Activated naive CD8-positive, alpha-beta T cell treated with anti-CD3 and anti-CD28 coated beads, Interleukin-2, amount 50 U/mL, for 24 hours (primary cell): ENCODE results near the gene LDLRAD4.
A peak's percentile ranks its signal among the peaks of the same experiment; 100 is the strongest.

Experiments
- ATAC-seq: fragments of 150-1000 bp; cut with Tn5 transposase; one replicate; pipeline ENCODE4 v1.10.0; 2021
- DNase-seq: peaks from one replicate; pipeline ENCODE4 v3.0.0; 2021
- H3K27ac Mint-ChIP-seq: one replicate; pipeline ENCODE4 v1.8.0; 2021; ENCODE audit warnings: mild to moderate bottlenecking, mixed read lengths
- H3K27me3 Mint-ChIP-seq: one replicate; pipeline ENCODE4 v1.8.0; 2021; ENCODE audit warnings: mixed read lengths
- H3K36me3 Mint-ChIP-seq: one replicate; pipeline ENCODE4 v1.8.0; 2021; ENCODE audit warnings: low read depth, mixed read lengths
- H3K4me1 Mint-ChIP-seq: one replicate; pipeline ENCODE4 v1.8.0; 2021; ENCODE audit warnings: mixed read lengths
- H3K4me3 Mint-ChIP-seq: one replicate; pipeline ENCODE4 v1.8.0; 2021; ENCODE audit warnings: mild to moderate bottlenecking, moderate library complexity, mixed read lengths
- H3K9me3 Mint-ChIP-seq: one replicate; pipeline ENCODE4 v1.8.0; 2021; ENCODE audit warnings: mixed read lengths

Gene LDLRAD4

DNA sequence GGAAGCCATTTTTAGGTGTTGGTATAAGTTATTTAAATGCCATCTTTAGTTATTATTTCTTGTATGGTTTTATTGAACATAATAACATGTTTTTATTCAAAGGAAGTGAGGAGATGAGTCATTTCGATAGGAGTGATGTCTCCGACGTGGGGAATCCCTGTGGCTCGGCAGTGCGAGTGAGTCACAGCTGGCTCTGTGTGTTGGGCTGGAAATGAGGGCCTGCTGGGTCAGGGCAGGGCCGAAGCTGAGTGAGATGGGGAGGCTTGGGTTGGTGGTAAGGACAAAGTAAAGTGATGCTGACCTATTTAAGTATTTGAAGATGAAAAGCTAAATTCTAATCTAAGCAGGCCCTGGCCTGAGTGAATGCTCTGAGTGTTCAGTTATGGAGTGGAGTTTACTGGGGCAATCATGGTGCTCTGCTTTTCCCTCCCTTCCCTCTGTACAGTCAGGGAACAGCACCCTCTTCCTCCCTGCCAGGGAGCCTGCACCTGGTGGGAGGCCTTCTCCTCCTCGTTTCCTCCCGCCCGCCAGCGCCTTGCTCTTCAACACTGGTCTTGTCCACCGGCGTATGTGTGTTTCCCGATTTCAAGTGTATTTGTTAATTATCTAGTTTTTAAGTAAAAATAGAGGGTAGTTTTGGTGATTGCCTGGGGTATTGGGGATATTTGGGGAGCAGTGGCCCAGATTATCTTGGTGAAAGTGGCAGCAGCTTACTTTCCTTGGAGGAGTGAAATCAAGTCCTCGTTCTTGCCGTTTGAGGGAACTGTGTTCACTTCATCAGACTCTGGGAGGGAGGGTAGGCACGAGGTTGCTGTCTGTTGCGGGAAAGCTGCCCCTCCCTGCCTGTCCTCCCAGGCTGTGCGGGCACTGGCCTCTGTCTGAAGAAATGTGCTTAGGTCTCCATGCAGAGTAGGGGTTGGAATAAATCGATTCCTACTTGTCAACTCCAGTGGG lies 157.0 kb downstream of the LDLRAD4 start:
- H3K36me3 Mint-ChIP-seq, result no peaks in the 10 kb centered on the region
- no peaks in the 10 kb centered on the region for H3K27me3 Mint-ChIP-seq
- peak overlapping the region; percentile 87 for H3K27ac Mint-ChIP-seq
- ATAC-seq (peak; percentile 80), DNase-seq (peak; percentile 77)
- H3K4me1 Mint-ChIP-seq, result peaks cover 86% of the 10 kb centered on the region
- no peaks in the 10 kb centered on the region for H3K9me3 Mint-ChIP-seq
- H3K4me3 Mint-ChIP-seq, result peak overlapping the region; percentile 60

DNA sequence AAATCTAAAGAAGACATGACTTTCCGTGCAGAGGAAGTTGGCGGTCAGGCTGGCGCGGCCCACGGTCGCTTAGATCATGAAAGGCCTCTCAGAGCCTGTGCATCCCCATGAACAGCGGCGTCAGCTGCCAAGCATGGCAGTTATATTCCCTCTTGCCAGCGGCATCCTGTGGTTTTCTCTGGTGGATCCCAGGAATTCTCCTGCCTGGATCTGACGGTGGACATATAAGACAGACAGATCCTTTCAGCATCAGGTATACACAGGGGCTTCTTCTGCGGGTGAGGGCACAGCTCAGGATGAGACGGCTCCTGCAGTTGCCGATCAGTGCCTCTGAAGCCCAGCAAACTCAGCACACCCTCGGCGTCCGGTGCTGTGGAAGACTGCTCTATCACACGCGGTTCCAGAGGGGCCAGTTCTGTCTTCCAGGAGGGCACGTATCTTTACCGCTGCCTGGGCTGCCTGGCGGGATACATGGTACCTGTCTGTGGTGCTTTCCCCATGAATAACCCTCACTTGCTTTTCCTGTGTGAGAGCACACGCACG lies 157.8 kb downstream of the LDLRAD4 start:
- Mint-ChIP-seq H3K27me3 (no peaks in the 10 kb centered on the region), H3K4me1 (peaks cover 91% of the 10 kb centered on the region), H3K36me3 (no peaks in the 10 kb centered on the region), H3K27ac (peak overlapping the region; percentile 87), H3K9me3 (no peaks in the 10 kb centered on the region), H3K4me3 (peak overlapping the region; percentile 60)
- ATAC-seq (peak; percentile 13), DNase-seq (peak; percentile 48)

GRCh38 chr18:13376841-13377351 lies 158.3 kb downstream of the LDLRAD4 start:
- ATAC-seq (peak; percentile 73), DNase-seq (peak; percentile 65)
- no peaks in the 10 kb centered on the region for H3K9me3 Mint-ChIP-seq
- H3K27ac Mint-ChIP-seq, result peak overlapping the region; percentile 87
- H3K4me1 Mint-ChIP-seq, result peaks cover 91% of the 10 kb centered on the region
- peak overlapping the region; percentile 60 for H3K4me3 Mint-ChIP-seq
- H3K36me3 Mint-ChIP-seq, result no peaks in the 10 kb centered on the region
- H3K27me3 Mint-ChIP-seq, result no peaks in the 10 kb centered on the region

- H3K4me3 Mint-ChIP-seq, result peak overlapping the region; percentile 60
- H3K27me3 Mint-ChIP-seq, result no peaks in the 10 kb centered on the region
- no peaks in the 10 kb centered on the region for H3K9me3 Mint-ChIP-seq
- H3K4me1 Mint-ChIP-seq, result peaks cover 91% of the 10 kb centered on the region
- DNase-seq, result peak; percentile 34
- no peaks in the 10 kb centered on the region for H3K36me3 Mint-ChIP-seq
- peak; percentile 5 for ATAC-seq
- peak overlapping the region; percentile 87 for H3K27ac Mint-ChIP-seq
Measured at GRCh38 chr18:13377496-13377895, 158.9 kb downstream of the LDLRAD4 start.

DNA sequence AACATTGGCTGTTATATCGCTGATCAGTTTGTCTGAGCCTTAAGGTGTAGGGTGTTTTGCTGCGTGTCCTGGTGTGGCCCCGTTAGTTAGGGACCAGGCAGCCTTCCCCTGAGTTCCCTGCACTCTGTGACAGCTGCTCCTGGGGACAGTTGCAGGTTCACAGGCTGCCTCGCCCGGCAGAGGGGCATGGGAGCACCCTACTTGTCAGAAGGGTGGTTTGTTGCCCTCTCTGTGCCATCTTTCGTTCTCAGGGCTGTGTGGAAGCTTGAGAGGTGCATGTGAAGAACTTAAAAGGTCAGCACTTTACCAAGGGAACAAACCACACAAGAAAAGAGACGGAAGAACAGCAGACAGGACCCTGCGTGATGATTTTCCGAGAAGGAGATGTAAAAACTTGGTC lies 159.6 kb downstream of the LDLRAD4 start:
- Mint-ChIP-seq H3K27me3 (no peaks in the 10 kb centered on the region), H3K36me3 (no peaks in the 10 kb centered on the region), H3K9me3 (no peaks in the 10 kb centered on the region), H3K4me3 (peak overlapping the region; percentile 60), H3K4me1 (peaks cover 91% of the 10 kb centered on the region), H3K27ac (peak overlapping the region; percentile 87)
- no peak for DNase-seq
- no peak for ATAC-seq

GRCh38 chr18:13379062-13379865 lies 160.7 kb downstream of the LDLRAD4 start:
- H3K4me1 Mint-ChIP-seq, result peaks cover 89% of the 10 kb centered on the region
- peak overlapping the region; percentile 87 for H3K27ac Mint-ChIP-seq
- H3K4me3 Mint-ChIP-seq, result no peak overlapping the region
- ATAC-seq (no peak), DNase-seq (no peak)
- no peaks in the 10 kb centered on the region for H3K36me3 Mint-ChIP-seq
- no peaks in the 10 kb centered on the region for H3K27me3 Mint-ChIP-seq
- H3K9me3 Mint-ChIP-seq, result no peaks in the 10 kb centered on the region

DNA sequence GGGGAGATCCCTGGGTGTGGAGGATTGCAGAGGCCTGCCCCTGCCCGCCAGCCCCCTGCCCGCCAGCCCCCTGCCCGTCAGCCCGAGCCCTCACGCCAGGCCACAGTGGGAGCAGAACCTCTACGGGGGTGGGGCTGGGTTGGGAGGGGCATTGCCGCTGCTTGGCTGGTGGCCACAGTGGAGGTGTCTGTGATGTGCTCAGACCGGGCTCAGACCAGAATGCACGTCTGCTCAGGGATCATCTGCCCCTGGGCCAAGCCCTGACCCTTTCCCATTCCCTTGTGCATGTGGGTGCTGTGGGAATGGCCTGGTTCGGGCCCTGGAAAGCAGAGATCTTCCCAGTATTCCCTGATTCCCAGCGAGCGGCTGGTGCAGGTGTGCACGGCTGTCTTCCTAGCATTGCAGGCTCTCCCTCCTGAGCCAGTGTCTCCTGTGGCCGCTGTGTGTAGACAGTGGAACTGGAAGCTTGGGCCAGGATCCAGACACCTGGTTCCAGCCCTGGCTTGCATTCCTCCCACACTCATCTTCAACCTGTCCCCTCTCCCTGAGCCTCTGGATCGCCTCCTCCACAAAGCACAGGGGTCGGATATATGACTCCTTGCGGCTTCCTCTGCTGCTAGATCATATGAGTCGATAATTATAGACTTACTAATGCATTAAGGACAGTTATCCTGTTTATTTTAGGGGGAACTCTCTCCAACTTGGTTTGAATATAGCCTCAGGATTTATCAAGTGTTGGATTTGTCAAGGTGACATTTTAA lies 161.6 kb downstream of the LDLRAD4 start:
- H3K27me3 Mint-ChIP-seq, result no peaks in the 10 kb centered on the region
- no peak overlapping the region for H3K4me3 Mint-ChIP-seq
- ATAC-seq, result no peak
- H3K27ac Mint-ChIP-seq, result peak overlapping the region; percentile 41
- peaks cover 3% of the 10 kb centered on the region for H3K9me3 Mint-ChIP-seq
- no peak for DNase-seq
- H3K36me3 Mint-ChIP-seq, result no peaks in the 10 kb centered on the region
- peaks cover 86% of the 10 kb centered on the region for H3K4me1 Mint-ChIP-seq

DNA sequence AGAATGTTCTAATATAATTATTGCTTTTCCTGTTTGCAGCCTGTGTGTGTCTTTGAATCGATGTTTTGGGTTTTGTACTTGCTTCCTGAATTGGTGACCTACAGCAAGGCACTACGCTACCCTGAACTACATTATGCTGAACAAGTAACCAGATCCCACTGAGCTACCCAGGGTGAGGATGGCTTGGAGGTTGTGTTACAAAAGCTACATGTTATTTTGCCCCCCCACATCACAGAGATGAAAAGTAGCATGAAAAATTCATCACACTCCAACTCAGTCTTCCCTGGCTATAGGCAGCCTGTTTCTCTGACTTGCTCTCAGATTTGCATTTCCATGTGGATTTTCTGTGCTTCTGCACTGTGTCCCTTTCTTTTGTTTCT lies 162.1 kb downstream of the LDLRAD4 start:
- Mint-ChIP-seq H3K9me3 (peaks cover 3% of the 10 kb centered on the region), H3K4me3 (no peak overlapping the region), H3K4me1 (peaks cover 82% of the 10 kb centered on the region)

DNA sequence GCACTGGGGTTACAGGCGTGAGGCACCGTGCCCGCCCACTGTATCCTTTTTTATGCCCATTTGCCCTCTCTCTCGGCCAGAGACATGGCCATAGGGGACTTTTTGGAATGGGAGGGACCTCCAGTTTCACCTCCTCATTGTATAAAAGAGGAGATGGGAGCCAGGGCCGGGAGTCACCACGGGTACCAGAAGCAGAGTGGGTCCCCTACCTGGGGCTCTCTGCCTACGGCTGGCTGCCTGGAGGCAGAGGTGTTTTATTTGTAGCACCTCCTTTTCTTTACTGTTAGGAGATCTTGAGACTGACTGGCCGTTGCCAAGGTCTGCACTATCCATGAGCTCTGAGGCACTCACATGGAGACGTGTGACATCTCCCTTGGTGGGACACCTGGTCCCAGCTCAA lies 162.8 kb downstream of the LDLRAD4 start:
- DNase-seq (no peak), ATAC-seq (no peak)
- Mint-ChIP-seq H3K9me3 (peaks cover 3% of the 10 kb centered on the region), H3K36me3 (no peaks in the 10 kb centered on the region), H3K4me1 (peaks cover 76% of the 10 kb centered on the region), H3K27me3 (no peaks in the 10 kb centered on the region), H3K27ac (peak overlapping the region; percentile 98), H3K4me3 (peak overlapping the region; percentile 83)

More for the DNA sequence above, 162.1 kb downstream of the LDLRAD4 start:
- ATAC-seq (no peak), DNase-seq (no peak)
- Mint-ChIP-seq H3K36me3 (no peaks in the 10 kb centered on the region), H3K27me3 (no peaks in the 10 kb centered on the region), H3K27ac (peak overlapping the region; percentile 41)

GRCh38 chr18:13381944-13382365 lies 163.4 kb downstream of the LDLRAD4 start:
- H3K4me1 Mint-ChIP-seq, result peaks cover 69% of the 10 kb centered on the region
- peak overlapping the region; percentile 98 for H3K27ac Mint-ChIP-seq
- H3K36me3 Mint-ChIP-seq, result no peaks in the 10 kb centered on the region
- H3K4me3 Mint-ChIP-seq, result peak overlapping the region; percentile 83
- DNase-seq, result peak; percentile 46
- H3K9me3 Mint-ChIP-seq, result peaks cover 3% of the 10 kb centered on the region
- peak; percentile 29 for ATAC-seq
- H3K27me3 Mint-ChIP-seq, result no peaks in the 10 kb centered on the region

GRCh38 chr18:13382366-13382953 lies 163.9 kb downstream of the LDLRAD4 start:
- H3K4me1 Mint-ChIP-seq, result peaks cover 64% of the 10 kb centered on the region
- DNase-seq (no peak), ATAC-seq (peak; percentile 74)
- no peaks in the 10 kb centered on the region for H3K27me3 Mint-ChIP-seq
- peak overlapping the region; percentile 98 for H3K27ac Mint-ChIP-seq
- no peaks in the 10 kb centered on the region for H3K36me3 Mint-ChIP-seq
- peaks cover 3% of the 10 kb centered on the region for H3K9me3 Mint-ChIP-seq
- peak overlapping the region; percentile 83 for H3K4me3 Mint-ChIP-seq

DNA sequence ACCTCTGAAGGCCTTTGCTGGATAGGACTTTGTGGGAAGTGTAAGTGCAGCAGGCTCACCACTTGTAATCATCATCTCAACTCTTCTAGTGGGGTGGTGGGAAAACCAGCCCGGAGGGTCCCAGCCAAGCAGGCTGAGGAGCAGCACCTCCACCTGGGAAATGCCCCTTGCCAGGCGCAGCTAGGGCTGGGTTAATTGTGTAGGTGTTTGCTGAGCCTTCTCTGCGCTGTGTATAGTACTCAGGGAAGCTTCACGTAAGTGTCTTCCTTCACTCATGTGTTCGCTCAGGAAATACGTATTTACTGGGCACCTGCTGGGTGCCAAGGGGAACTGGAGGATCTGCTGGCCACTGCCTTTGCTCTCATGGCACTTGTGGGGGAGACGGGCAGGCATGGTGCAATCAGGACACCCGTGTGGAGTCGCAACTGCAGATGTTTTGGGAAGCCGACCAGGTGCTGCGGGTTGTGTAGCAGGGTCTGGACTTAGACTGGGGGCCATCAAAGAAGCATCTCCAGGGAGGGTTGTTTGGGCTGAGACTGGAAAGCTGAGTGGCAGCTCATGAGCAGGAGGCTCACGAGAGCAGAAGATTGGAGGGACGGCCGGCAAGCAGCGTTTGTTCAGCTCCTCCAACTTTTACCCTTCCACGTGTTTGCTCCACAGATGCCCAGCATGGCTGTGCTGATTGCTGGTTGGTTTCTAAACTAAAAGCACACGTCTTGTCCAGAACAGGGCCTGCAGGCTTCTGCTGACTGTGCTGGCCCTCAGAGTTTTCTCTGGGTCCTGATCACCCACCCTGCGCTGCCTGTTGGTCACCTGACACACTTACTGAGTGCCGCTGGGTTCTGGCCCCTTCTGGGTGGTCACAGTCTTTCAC lies 164.6 kb downstream of the LDLRAD4 start:
- H3K9me3 Mint-ChIP-seq, result peaks cover 3% of the 10 kb centered on the region
- peak overlapping the region; percentile 98 for H3K27ac Mint-ChIP-seq
- H3K4me3 Mint-ChIP-seq, result peak overlapping the region; percentile 83
- ATAC-seq (no peak), DNase-seq (no peak)
- peaks cover 3% of the 10 kb centered on the region for H3K36me3 Mint-ChIP-seq
- no peaks in the 10 kb centered on the region for H3K27me3 Mint-ChIP-seq
- H3K4me1 Mint-ChIP-seq, result peaks cover 57% of the 10 kb centered on the region
